HFFc6 (cell line): ENCODE results near the gene POLR2M. TPM values are rescaled to one million over a fixed set of nuclear protein-coding genes. Genes with fewer than 3 reads are reported as not detected.
A peak's percentile ranks its signal among the peaks of the same experiment; 100 is the strongest.

Experiments used
- DNase-seq: peaks from one replicate; pipeline ENCODE4 v3.0.0-alpha.2; 2018
- H3K27ac Mint-ChIP-seq: 2 replicates; pipeline ENCODE4 v1.8.0; 2020; ENCODE audit warnings: mild to moderate bottlenecking, mixed read lengths
- H3K27me3 Mint-ChIP-seq: 2 replicates; pipeline ENCODE4 v1.8.0; 2021; ENCODE audit warnings: mild to moderate bottlenecking, moderate library complexity, mixed read lengths; ENCODE audit not compliant: insufficient read depth
- H3K36me3 Mint-ChIP-seq: 2 replicates; pipeline ENCODE4 v1.8.0; 2021; ENCODE audit warnings: low read depth, mixed read lengths
- H3K4me1 Mint-ChIP-seq: 2 replicates; pipeline ENCODE4 v1.8.0; 2020; ENCODE audit warnings: low read depth, mixed read lengths
- H3K4me3 Mint-ChIP-seq: 2 replicates; pipeline ENCODE4 v1.8.0; 2020; ENCODE audit warnings: mild to moderate bottlenecking, moderate library complexity, mixed read lengths
- H3K9me3 Mint-ChIP-seq: 2 replicates; pipeline ENCODE4 v1.8.0; 2020; ENCODE audit warnings: mild to moderate bottlenecking, mixed read lengths
- CTCF ChIP-seq: fragments of 200-600 bp; sonication (generic); IDR thresholded peaks from 2 replicates; pipeline ENCODE4 v1.5.0; 2021; ENCODE audit warnings: antibody characterized with exemption, mild to moderate bottlenecking
- long read RNA-seq: library from polyadenylated mRNA; unstranded; transcript quantifications from one replicate; pipeline ENCODE4 v2.0.0, GENCODE V29; 2019
- total RNA-seq, 6 experiments: library from RNA; stranded (reverse); fragmentation: NEBNext Ultra II Directional; extraction: Animal tissue kit (Norgen Biotek cat#: 25700); gene quantifications; 2 replicates in 1 of 6; 3 replicates in 5 of 6; pipeline ENCODE4 v1.2.3, GENCODE V29; 2021

Gene POLR2M
- 10 to 100 TPM; 66.5 to 77.7 (median 72.1) TPM for total RNA-seq
- long read RNA-seq, full-length matches to known transcripts: 45 of 48 reads
- long read RNA-seq, partial matches to known transcripts: 0 of 48 reads
- long read RNA-seq, other reads (novel, unspliced or antisense): 3 of 48 reads

GRCh38 chr15:57706405-57707209, at the start of gene POLR2M:
POLR2M (plus strand) TSS chr15:57706714; CDS start chr15:57706843, 129 bp downstream.
- peaks cover 46% of the 10 kb centered on the region for H3K4me1 Mint-ChIP-seq

GRCh38 chr15:57657619-57658018, 48.9 kb upstream of the POLR2M start:
- H3K4me3 Mint-ChIP-seq: no peak overlapping the region
- no peak for DNase-seq
- H3K27me3 Mint-ChIP-seq: peaks cover 10% of the 10 kb centered on the region
- H3K36me3 Mint-ChIP-seq: no peaks in the 10 kb centered on the region
- H3K27ac Mint-ChIP-seq: no peak overlapping the region
- H3K9me3 Mint-ChIP-seq: no peaks in the 10 kb centered on the region
- TF ChIP-seq CTCF: no peak
- peaks cover 10% of the 10 kb centered on the region for H3K4me1 Mint-ChIP-seq

More at GRCh38 chr15:57706405-57707209, at the start of gene POLR2M:
- DNase-seq: peak; percentile 98
- peak within 1 kb of the TSS; percentile 78 for H3K27ac Mint-ChIP-seq
- H3K36me3 Mint-ChIP-seq: peaks cover 7% of the 10 kb centered on the region
- H3K4me3 Mint-ChIP-seq: peak within 1 kb of the TSS; percentile 91
- no peak for TF ChIP-seq CTCF
- peaks cover 3% of the 10 kb centered on the region; the same call in 1 of the 2 replicates for H3K27me3 Mint-ChIP-seq
- no peaks in the 10 kb centered on the region for H3K9me3 Mint-ChIP-seq

- Mint-ChIP-seq H3K27ac (no peak overlapping the region), H3K27me3 (peaks cover 11% of the 10 kb centered on the region), H3K9me3 (no peaks in the 10 kb centered on the region), H3K4me1 (peaks cover 14% of the 10 kb centered on the region), H3K4me3 (no peak overlapping the region), H3K36me3 (no peaks in the 10 kb centered on the region)
- TF ChIP-seq CTCF: no peak
- no peak for DNase-seq
Observed at GRCh38 chr15:57662091-57662744, 44.3 kb upstream of the POLR2M start.

GRCh38 chr15:57662802-57663201, 43.7 kb upstream of the POLR2M start:
- peaks cover 20% of the 10 kb centered on the region for H3K4me1 Mint-ChIP-seq

More at GRCh38 chr15:57662802-57663201, 43.7 kb upstream of the POLR2M start:
- no peak overlapping the region for H3K27ac Mint-ChIP-seq
- DNase-seq: no peak
- H3K27me3 Mint-ChIP-seq: peaks cover 11% of the 10 kb centered on the region
- H3K4me3 Mint-ChIP-seq: no peak overlapping the region
- no peak for TF ChIP-seq CTCF
- H3K36me3 Mint-ChIP-seq: no peaks in the 10 kb centered on the region
- no peaks in the 10 kb centered on the region for H3K9me3 Mint-ChIP-seq
